Measurements from ENCODE around the gene TMBIM1.
"Not testable (repeated sequence)": the region's sequence is repeated elsewhere in the genome, so short reads cannot be mapped to it uniquely, and the experiment has no call there.

Gene TMBIM1

GRCh38 chr2:218320704-218321336, 28.5 kb upstream of the TMBIM1 start:
- no peaks in the 10 kb centered on the region for H3K36me3 Mint-ChIP-seq (ENCODE audit: low read depth)
- DNase-seq = no peak
- no peak for TF ChIP-seq CTCF (IDR thresholded peaks at IDR 0.05)
- H3K4me1 Mint-ChIP-seq = peaks cover 37% of the 10 kb centered on the region
- no peak overlapping the region for H3K27ac Mint-ChIP-seq
- no peak overlapping the region for H3K4me3 Mint-ChIP-seq
- peaks cover 8% of the 10 kb centered on the region for H3K27me3 Mint-ChIP-seq (ENCODE audit: low read depth, poor library complexity)
- no peaks in the 10 kb centered on the region for H3K9me3 Mint-ChIP-seq

DNA sequence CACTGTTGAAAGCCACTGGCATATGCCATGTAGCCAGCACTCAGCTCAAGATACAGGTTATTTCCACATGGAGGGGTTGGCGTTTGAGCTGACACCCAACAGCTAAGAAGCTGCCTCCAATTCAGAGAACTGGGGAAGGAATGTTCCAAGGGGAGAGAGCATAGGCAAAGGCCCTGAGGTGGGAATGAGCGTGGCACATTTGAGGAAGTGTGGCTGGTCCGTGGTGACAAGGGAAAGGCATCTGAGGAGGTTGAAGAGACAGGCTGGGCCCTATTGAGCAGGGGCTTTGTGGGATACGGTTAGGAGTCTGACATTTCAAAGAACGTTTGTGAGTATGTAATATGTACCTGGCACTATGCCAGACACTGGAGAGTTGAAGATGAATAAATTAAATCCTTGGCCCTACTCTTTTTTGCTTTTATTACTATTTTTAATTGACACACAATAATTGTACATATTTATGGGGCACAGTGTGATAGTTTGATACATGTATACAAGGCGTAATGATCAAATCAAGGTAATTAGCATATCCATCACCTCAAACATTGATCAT, 27.6 kb upstream of the TMBIM1 start:
- no peak for TF ChIP-seq CTCF (IDR thresholded peaks at IDR 0.05)
- H3K27ac Mint-ChIP-seq = no peak overlapping the region
- no peak overlapping the region for H3K4me3 Mint-ChIP-seq
- DNase-seq = no peak
- H3K9me3 Mint-ChIP-seq = no peaks in the 10 kb centered on the region
- H3K27me3 Mint-ChIP-seq (ENCODE audit: low read depth, poor library complexity) = peaks cover 8% of the 10 kb centered on the region
- peaks cover 33% of the 10 kb centered on the region for H3K4me1 Mint-ChIP-seq
- H3K36me3 Mint-ChIP-seq (ENCODE audit: low read depth) = no peaks in the 10 kb centered on the region

GRCh38 chr2:218318241-218318640, 25.9 kb upstream of the TMBIM1 start:
- Mint-ChIP-seq H3K27me3 (ENCODE audit: low read depth, poor library complexity) (peaks cover 5% of the 10 kb centered on the region), H3K9me3 (no peaks in the 10 kb centered on the region), H3K36me3 (ENCODE audit: low read depth) (no peaks in the 10 kb centered on the region), H3K4me1 (peaks cover 19% of the 10 kb centered on the region), H3K4me3 (no peak overlapping the region), H3K27ac (no peak overlapping the region)
- no peak for TF ChIP-seq CTCF (IDR thresholded peaks at IDR 0.05)
- no peak for DNase-seq

GRCh38 chr2:218317835-218318234, 25.5 kb upstream of the TMBIM1 start:
- H3K27me3 Mint-ChIP-seq (ENCODE audit: low read depth, poor library complexity) = peaks cover 5% of the 10 kb centered on the region
- no peaks in the 10 kb centered on the region for H3K9me3 Mint-ChIP-seq
- no peak for TF ChIP-seq CTCF (IDR thresholded peaks at IDR 0.05)
- H3K4me1 Mint-ChIP-seq = peaks cover 19% of the 10 kb centered on the region
- H3K4me3 Mint-ChIP-seq = no peak overlapping the region
- no peak overlapping the region for H3K27ac Mint-ChIP-seq
- DNase-seq = no peak
- no peaks in the 10 kb centered on the region for H3K36me3 Mint-ChIP-seq (ENCODE audit: low read depth)

DNA sequence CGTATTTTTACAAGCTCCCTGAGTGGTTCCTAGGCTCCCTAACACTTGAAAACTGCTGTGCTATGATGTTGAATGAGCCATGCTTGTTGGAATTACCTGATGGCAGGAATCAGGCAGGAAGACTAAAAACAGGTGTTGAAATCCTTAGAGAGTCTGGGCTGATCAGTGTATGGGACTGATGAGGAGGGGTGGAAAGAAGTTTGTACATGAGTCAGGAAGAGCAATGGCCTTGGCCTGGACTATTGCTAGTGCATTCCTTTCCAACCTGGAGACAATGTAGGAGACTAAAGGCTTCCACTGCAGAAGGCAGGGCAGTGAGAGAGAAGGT, 25.0 kb upstream of the TMBIM1 start:
- DNase-seq = no peak
- Mint-ChIP-seq H3K27me3 (ENCODE audit: low read depth, poor library complexity) (peaks cover 5% of the 10 kb centered on the region), H3K4me1 (peaks cover 16% of the 10 kb centered on the region), H3K9me3 (no peaks in the 10 kb centered on the region), H3K36me3 (ENCODE audit: low read depth) (no peaks in the 10 kb centered on the region), H3K4me3 (no peak overlapping the region), H3K27ac (no peak overlapping the region)
- TF ChIP-seq CTCF (IDR thresholded peaks at IDR 0.05) = no peak

DNA sequence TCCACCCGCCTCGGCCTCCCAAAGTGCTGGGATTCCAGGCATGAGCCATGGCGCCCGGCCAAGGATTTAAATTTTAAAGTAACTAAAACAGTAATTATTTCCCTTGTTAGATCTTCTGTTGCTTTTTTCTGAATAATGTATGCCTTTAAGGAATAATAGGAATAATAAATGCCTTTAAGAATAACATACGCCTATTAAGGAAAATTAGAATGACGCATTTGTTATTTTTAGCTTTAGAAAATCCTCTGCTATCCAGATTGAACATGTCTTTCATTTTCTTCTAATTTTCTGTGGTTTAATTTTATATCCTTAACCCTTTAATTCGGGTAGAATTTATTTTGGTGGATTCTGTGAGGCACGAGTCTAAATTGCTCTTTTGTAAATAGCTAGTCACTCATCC, 23.1 kb upstream of the TMBIM1 start:
- H3K4me1 Mint-ChIP-seq = peaks cover 22% of the 10 kb centered on the region
- no peak overlapping the region for H3K4me3 Mint-ChIP-seq
- no peak overlapping the region for H3K27ac Mint-ChIP-seq
- no peaks in the 10 kb centered on the region for H3K36me3 Mint-ChIP-seq (ENCODE audit: low read depth)
- TF ChIP-seq CTCF (IDR thresholded peaks at IDR 0.05) = no peak
- H3K9me3 Mint-ChIP-seq = no peaks in the 10 kb centered on the region
- no peak for DNase-seq
- H3K27me3 Mint-ChIP-seq (ENCODE audit: low read depth, poor library complexity) = peaks cover 5% of the 10 kb centered on the region

- H3K4me1 Mint-ChIP-seq = peaks cover 22% of the 10 kb centered on the region
- H3K4me3 Mint-ChIP-seq; H3K27ac Mint-ChIP-seq; H3K9me3 Mint-ChIP-seq; H3K36me3 Mint-ChIP-seq (ENCODE audit: low read depth); DNase-seq; H3K27me3 Mint-ChIP-seq (ENCODE audit: low read depth, poor library complexity): not testable (repeated sequence)
Observed at GRCh38 chr2:218314764-218315163, 22.5 kb upstream of the TMBIM1 start.

All from nephron progenitor cell (in vitro differentiated cells).